Neutrophil (primary cell): Measurements from ENCODE around the gene LUC7L3.

Experiments
- H3K27ac ChIP-seq: fragments of 200-600 bp; sonication (generic); 2 replicates; pipeline ENCODE4 v1.5.1; 2016; ENCODE audit warnings: mild to moderate bottlenecking, moderate library complexity
- H3K27me3 ChIP-seq: fragments of 200-600 bp; sonication (generic); 2 replicates; pipeline ENCODE4 v1.6.0; 2016; ENCODE audit warnings: mild to moderate bottlenecking
- H3K36me3 ChIP-seq: fragments of 200-600 bp; sonication (generic); 2 replicates; pipeline ENCODE4 v1.5.1; 2017
- H3K4me1 ChIP-seq, 2 experiments: fragments of 200-600 bp in 1 of 2; sonication (generic) in 1 of 2; 1 replicate in 1 of 2; 2 replicates in 1 of 2; pipeline versions ENCODE4 v1.5.1 to v1.6.1; 2013 to 2016; ENCODE audit warnings: low read depth in 1 of 2, low read length in 1 of 2, mild to moderate bottlenecking in 1 of 2, moderate library complexity in 1 of 2; ENCODE audit not compliant: control insufficient read depth in 1 of 2, insufficient read depth in 1 of 2
- H3K4me3 ChIP-seq, 2 experiments: fragments of 200-600 bp in 1 of 2; sonication (generic) in 1 of 2; 1 replicate in 1 of 2; 2 replicates in 1 of 2; pipeline ENCODE4 v1.5.1; 2013 to 2016; ENCODE audit warnings: low read depth in 1 of 2, low read length in 1 of 2, mild to moderate bottlenecking in 1 of 2, moderate library complexity in 1 of 2
- H3K9me3 ChIP-seq: fragments of 200-600 bp; sonication (generic); 2 replicates; pipeline ENCODE4 v1.5.1; 2016
- TF ChIP-seq, protein P1 (sequence below): fragments of 200-600 bp; sonication (generic); IDR thresholded peaks from 2 replicates; pipeline ENCODE4 v1.5.1; 2016; ENCODE audit warnings: antibody characterized with exemption

LUC7L3 gene

DNA sequence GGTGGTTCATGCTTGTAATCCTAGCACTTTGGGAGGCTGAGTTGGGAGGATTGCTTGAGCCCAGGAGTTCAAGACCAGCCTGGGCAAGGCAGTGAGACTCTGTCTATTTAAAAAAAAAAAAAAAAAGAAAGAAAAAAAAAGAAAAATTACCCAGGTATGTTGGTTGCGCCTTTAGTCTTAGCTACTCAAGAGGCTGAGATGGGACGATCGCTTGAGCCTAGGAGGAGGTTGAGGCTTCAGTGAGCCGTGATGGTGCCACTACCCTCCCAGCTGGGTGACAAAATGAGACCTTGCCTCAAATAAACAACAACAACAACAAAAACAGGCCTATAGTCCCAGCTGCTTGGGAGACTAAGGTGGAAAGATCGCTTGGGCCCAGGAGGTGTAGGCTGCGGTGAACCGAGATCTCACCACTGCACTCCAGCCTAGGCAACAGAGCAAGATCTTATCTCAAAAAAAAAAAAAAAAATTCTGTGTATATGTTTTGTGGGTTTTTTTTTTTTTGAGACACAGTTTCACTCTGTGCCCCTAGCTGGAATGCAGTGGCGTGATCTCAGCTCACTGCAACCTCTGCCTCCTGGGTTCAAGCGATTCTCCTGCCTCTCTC, 60.4 kb downstream of the LUC7L3 start:
- TF ChIP-seq, protein P1, sequence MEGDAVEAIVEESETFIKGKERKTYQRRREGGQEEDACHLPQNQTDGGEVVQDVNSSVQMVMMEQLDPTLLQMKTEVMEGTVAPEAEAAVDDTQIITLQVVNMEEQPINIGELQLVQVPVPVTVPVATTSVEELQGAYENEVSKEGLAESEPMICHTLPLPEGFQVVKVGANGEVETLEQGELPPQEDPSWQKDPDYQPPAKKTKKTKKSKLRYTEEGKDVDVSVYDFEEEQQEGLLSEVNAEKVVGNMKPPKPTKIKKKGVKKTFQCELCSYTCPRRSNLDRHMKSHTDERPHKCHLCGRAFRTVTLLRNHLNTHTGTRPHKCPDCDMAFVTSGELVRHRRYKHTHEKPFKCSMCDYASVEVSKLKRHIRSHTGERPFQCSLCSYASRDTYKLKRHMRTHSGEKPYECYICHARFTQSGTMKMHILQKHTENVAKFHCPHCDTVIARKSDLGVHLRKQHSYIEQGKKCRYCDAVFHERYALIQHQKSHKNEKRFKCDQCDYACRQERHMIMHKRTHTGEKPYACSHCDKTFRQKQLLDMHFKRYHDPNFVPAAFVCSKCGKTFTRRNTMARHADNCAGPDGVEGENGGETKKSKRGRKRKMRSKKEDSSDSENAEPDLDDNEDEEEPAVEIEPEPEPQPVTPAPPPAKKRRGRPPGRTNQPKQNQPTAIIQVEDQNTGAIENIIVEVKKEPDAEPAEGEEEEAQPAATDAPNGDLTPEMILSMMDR = no peak
- Histone ChIP-seq H3K4me3 (no peak overlapping the region), H3K36me3 (no peaks in the 10 kb centered on the region), H3K27me3 (peaks cover 15% of the 10 kb centered on the region), H3K9me3 (no peaks in the 10 kb centered on the region), H3K27ac (no peak overlapping the region), H3K4me1 (no peaks in the 10 kb centered on the region)

DNA sequence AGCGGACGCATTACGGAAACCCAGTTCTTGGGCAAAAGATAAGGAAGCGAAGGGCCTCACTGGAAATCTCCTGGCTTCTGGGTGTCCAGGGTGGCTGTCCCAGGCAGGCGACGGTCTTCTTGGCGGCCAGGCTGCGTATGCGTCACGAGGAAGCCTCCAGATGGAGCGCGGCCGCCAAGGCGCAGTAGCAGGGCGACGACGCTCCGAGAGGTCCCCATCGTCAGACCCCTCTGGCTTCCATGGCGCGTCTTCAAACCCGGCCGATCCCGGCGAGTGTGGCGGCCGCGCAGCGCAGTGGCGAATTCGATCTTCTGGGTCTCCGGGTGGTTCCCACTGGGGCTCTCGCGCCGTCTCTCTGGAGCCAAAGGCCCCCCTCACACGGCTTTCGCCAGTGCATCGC, 61.8 kb downstream of the LUC7L3 start:
- H3K4me1 ChIP-seq = no peaks in the 10 kb centered on the region
- H3K27ac ChIP-seq = no peak overlapping the region
- H3K27me3 ChIP-seq = peaks cover 15% of the 10 kb centered on the region
- no peaks in the 10 kb centered on the region for H3K36me3 ChIP-seq
- H3K9me3 ChIP-seq = no peaks in the 10 kb centered on the region
- no peak overlapping the region for H3K4me3 ChIP-seq
- TF ChIP-seq, protein P1 = no peak

DNA sequence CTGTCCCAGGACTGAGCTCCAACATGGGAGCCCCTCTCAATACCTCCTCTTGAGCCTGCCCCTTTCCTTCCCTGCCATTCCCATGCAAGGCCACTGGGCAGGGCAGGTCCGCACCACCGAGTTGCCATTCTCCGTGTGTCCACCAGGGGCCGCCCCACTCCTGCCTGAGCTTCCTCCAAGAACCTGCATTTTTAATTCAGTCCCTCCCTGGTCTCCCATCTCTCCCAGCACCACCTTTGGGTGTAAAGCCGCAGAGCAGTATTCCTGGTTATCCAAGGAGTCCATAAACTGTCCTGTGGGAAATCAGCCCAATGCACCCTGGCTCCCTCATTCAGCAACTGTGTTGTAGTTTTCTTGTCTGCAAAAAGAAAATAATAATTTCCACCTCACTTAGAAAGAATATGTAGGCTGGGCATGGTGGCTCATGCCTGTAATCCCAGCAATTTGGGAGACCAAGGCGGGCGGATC, 63.8 kb downstream of the LUC7L3 start:
- TF ChIP-seq, protein P1 = peak; percentile 97
- Histone ChIP-seq H3K27ac (no peak overlapping the region), H3K9me3 (no peaks in the 10 kb centered on the region), H3K36me3 (no peaks in the 10 kb centered on the region), H3K27me3 (peaks cover 15% of the 10 kb centered on the region), H3K4me1 (no peaks in the 10 kb centered on the region), H3K4me3 (no peak overlapping the region)

DNA sequence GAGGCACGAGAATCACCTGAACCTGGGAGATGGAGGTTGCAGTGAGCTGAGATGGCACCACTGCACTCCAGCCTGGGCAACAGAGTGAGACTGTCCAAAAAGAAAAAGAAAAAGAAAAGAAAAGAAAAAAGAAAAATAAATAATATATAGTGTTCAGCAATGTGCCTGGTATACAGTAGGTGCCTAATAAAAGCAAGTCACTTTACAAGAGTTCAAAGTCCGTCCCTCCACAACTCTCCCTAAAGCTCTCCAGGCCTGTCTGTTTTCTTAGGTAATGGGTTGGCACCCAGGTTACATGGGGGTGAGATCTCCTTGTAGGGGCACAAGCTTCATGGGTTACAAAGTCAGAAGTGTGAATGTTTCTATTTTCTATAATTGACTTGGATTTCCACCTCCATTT, 64.5 kb downstream of the LUC7L3 start:
- no peak overlapping the region for H3K27ac ChIP-seq
- no peak overlapping the region for H3K4me3 ChIP-seq
- peaks cover 15% of the 10 kb centered on the region for H3K27me3 ChIP-seq
- no peaks in the 10 kb centered on the region for H3K9me3 ChIP-seq
- H3K36me3 ChIP-seq = no peaks in the 10 kb centered on the region
- H3K4me1 ChIP-seq = no peaks in the 10 kb centered on the region
- TF ChIP-seq, protein P1 = no peak

DNA sequence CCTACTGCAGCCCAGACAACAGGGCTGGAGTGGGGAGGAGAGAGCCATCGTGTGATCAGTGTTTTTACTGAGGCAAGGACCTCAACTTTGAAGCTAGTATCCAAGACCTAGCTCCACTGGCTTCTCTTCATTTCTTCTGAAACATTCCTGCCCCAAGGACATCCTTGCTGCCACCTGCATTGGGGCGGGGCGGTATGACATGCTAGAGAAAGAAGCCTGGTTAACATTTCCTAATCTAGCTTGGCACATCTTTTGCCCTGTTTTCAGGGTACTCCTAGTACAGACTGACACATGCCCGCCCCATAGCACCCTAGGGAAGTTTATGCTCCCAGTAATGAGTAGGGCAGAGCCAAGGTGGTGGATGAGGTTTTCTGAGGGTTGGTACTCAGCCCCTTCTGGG, 65.7 kb downstream of the LUC7L3 start:
- H3K27ac ChIP-seq = no peak overlapping the region
- peaks cover 15% of the 10 kb centered on the region for H3K27me3 ChIP-seq
- H3K36me3 ChIP-seq = no peaks in the 10 kb centered on the region
- no peaks in the 10 kb centered on the region for H3K9me3 ChIP-seq
- no peak overlapping the region for H3K4me3 ChIP-seq
- peaks cover under 1 to 1% of the 10 kb centered on the region in 2 experiments for H3K4me1 ChIP-seq
- TF ChIP-seq, protein P1 = no peak
